Measurements from ENCODE around the gene FSIP1. TPM values are rescaled to one million over a fixed set of nuclear protein-coding genes. Genes with fewer than 3 reads are reported as not detected.

Gene FSIP1
- total RNA-seq, 4 donors from 2014 or later: 0.83 to 4.6 (median 1.4) TPM

DNA sequence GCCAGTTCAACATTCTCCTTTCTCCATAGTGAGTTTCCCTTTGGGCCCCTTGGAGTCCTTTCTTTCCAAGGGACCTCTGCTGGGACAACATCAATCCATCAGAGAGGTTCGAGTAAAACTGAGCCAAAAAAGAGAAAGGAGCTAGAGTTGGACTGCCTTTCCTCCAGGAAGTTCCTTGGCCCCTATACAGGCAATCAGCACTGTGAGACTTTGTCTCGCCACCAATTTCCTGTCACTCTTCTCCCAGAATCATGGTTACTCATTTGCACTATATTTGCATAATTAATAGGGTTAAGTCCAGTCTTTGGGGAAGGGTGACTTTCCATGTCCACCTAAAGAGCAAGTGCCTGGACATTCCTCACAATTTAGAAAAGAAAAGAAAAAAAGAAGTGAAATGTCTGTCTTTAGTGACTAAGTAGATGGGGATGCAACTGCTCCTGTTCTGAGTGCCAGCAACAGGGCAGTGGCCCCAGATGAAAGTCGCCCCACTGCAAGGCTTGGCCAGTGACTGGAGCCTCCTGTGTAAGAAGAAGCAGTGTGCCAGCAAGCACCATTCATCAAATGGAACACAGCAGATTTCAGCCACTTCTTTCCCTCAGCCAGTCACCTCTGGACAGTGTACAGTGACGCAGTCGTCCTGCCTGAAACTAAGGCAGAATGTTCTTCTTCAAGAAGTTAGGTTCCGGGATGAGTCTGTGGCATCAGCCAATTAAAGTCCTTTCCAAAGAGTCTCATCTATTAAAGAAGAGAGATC is 91.6 kb downstream of the FSIP1 start:
- H3K27me3 ChIP-seq: no peaks in the 10 kb centered on the region
- H3K27ac ChIP-seq (replicated peaks in 1 of 4): peak overlapping the region; percentile 62 to 73 (median 70)
- WGBS: 51% methylated on average over 6 of the region's 6 CpGs

DNA sequence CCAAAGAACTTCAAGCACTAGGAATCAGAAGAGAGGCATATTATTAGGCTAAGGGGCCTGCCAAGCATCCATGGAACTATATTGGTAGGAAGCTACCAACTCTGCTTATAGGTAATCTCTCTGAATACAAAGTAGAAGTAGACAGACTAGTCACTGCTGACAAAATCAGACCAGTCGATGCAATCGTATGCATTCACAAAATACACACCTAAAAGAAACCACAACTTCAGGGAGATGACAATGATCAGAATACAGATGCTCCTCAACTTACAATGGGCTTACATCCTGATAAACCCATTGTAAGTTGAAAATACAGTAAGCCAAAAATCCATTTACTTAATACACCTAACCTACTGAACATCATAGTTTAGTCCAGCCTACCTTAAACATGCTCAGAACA is 94.7 kb downstream of the FSIP1 start:
- Histone ChIP-seq H3K27me3 (no peaks in the 10 kb centered on the region), H3K27ac (replicated peaks in 1 of 4) (no peak overlapping the region), H3K4me1 (peaks cover 0 to 48% (median 30%) of the 10 kb centered on the region in 4 donors), H3K9me3 (no peaks in the 10 kb centered on the region), H3K36me3 (no peaks in the 10 kb centered on the region), H3K4me3 (no peak overlapping the region)
- TF ChIP-seq EP300 (IDR thresholded peaks at IDR 0.05) (no peak), POLR2AphosphoS5 (IDR thresholded peaks at IDR 0.05) (no peak), POLR2A (IDR thresholded peaks at IDR 0.05; ENCODE audit: low read depth) (no peak)
- TF ChIP-seq, protein P1, sequence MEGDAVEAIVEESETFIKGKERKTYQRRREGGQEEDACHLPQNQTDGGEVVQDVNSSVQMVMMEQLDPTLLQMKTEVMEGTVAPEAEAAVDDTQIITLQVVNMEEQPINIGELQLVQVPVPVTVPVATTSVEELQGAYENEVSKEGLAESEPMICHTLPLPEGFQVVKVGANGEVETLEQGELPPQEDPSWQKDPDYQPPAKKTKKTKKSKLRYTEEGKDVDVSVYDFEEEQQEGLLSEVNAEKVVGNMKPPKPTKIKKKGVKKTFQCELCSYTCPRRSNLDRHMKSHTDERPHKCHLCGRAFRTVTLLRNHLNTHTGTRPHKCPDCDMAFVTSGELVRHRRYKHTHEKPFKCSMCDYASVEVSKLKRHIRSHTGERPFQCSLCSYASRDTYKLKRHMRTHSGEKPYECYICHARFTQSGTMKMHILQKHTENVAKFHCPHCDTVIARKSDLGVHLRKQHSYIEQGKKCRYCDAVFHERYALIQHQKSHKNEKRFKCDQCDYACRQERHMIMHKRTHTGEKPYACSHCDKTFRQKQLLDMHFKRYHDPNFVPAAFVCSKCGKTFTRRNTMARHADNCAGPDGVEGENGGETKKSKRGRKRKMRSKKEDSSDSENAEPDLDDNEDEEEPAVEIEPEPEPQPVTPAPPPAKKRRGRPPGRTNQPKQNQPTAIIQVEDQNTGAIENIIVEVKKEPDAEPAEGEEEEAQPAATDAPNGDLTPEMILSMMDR (IDR thresholded peaks at IDR 0.05): no peak
- 84% methylated on average over 2 of the region's 2 CpGs for WGBS
- DNase-seq (ENCODE audit: extremely low spot score): no peak
- intact Hi-C loops (cut with DNase I): loop anchor here (1.0 to 10.0 kb wide), 3 partner anchors 66 to 287 kb away; no protein-coding TSS in a partner anchor

More for the DNA sequence above, 91.6 kb downstream of the FSIP1 start:
- Histone ChIP-seq H3K4me3 (no peak overlapping the region), H3K36me3 (no peaks in the 10 kb centered on the region), H3K4me1 (peaks cover 0 to 45% (median 36%) of the 10 kb centered on the region in 4 donors), H3K9me3 (no peaks in the 10 kb centered on the region)
- intact Hi-C loops (cut with DNase I): no loop called here
- no peak for DNase-seq (ENCODE audit: extremely low spot score)
- peak; percentile 40 to 61 for TF ChIP-seq POLR2AphosphoS5 (IDR thresholded peaks at IDR 0.05)
- TF ChIP-seq POLR2A (IDR thresholded peaks at IDR 0.05; ENCODE audit: low read depth): no peak
- TF ChIP-seq, protein P1 (IDR thresholded peaks at IDR 0.05): no peak
- no peak for TF ChIP-seq EP300 (IDR thresholded peaks at IDR 0.05)

DNA sequence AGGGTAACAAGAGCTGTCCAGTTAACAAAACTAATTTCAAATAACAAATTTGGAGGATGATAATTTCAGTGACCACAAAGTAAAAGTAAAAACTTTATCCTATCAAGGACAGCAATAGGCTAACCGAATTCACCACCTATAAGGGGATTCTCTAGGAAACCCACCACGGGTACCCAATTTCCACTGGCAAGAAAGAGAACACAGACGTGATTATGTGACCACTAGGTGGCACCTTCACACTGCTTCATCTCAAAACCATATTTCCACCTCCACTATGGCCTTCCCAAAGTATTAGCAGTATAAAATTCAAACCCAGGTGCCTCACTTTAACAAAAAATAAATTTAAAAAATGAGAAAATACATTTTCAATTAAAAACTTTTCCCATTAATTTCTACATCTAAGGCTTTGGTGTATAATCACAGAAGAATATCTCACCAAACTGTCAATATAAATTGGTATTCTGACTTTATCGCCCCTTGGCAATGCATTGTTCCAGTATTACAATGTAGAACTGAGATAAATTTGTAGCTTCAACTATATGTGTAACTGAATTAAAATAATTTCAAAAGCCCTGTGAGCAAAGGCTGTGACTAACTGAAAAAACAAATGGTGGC is 96.5 kb downstream of the FSIP1 start:
- WGBS: 25% methylated on average over 4 of the region's 4 CpGs
- Histone ChIP-seq H3K27ac (replicated peaks in 1 of 4) (no peak overlapping the region), H3K4me3 (no peak overlapping the region), H3K4me1 (peaks cover 0 to 43% (median 28%) of the 10 kb centered on the region in 4 donors), H3K9me3 (no peaks in the 10 kb centered on the region), H3K27me3 (no peaks in the 10 kb centered on the region), H3K36me3 (no peaks in the 10 kb centered on the region)
- intact Hi-C loops (cut with DNase I): loop anchor here (1.0 to 10.0 kb wide), 3 partner anchors 71 to 289 kb away; no protein-coding TSS in a partner anchor
- DNase-seq (ENCODE audit: extremely low spot score): no peak
- TF ChIP-seq POLR2AphosphoS5 (IDR thresholded peaks at IDR 0.05) (no peak), EP300 (IDR thresholded peaks at IDR 0.05) (no peak), POLR2A (IDR thresholded peaks at IDR 0.05; ENCODE audit: low read depth) (no peak)
- TF ChIP-seq, protein P1 (IDR thresholded peaks at IDR 0.05): peak; percentile 79 to 85 (median 82)

DNA sequence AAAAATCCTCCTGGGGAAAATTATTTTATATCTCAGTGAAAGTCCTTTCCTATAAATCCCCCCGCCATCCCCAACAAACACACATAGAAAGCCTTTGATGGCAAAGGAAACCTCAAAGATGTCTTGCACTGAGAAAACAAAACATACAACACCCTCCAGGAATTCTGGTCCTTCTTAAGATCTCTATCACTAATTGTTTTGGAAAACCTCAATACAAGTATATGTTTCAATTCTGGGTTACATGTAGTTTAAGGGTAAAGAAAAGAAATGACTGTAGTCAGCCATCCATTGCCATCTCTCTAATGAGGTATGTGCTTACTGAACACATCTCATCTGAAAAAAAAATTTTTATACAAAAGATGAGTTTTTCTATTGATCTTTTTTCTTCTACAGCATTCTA is 97.3 kb downstream of the FSIP1 start:
- Histone ChIP-seq H3K4me1 (peaks cover 0 to 43% (median 28%) of the 10 kb centered on the region in 4 donors), H3K4me3 (no peak overlapping the region), H3K36me3 (no peaks in the 10 kb centered on the region), H3K9me3 (no peaks in the 10 kb centered on the region), H3K27ac (replicated peaks in 1 of 4) (no peak overlapping the region), H3K27me3 (no peaks in the 10 kb centered on the region)
- intact Hi-C loops (cut with DNase I): loop anchor here (10.0 kb wide), 2 partner anchors 189 to 289 kb away; no protein-coding TSS in a partner anchor
- no peak for DNase-seq (ENCODE audit: extremely low spot score)
- 43% methylated on average over 1 of the region's 1 CpG for WGBS
- TF ChIP-seq POLR2A (IDR thresholded peaks at IDR 0.05; ENCODE audit: low read depth) (no peak), POLR2AphosphoS5 (IDR thresholded peaks at IDR 0.05) (no peak), EP300 (IDR thresholded peaks at IDR 0.05) (no peak)
- TF ChIP-seq, protein P1 (IDR thresholded peaks at IDR 0.05): no peak
